BE2C (cell line): ENCODE data around the gene FGF19.

Experiments used
- DNase-seq: peaks from one replicate; pipeline ENCODE4 v3.0.0-alpha.2; 2020
- H3K27me3 ChIP-seq: fragments of 250-450 bp; sonication (Bioruptor Pico); 2 replicates; pipeline ENCODE4 v1.5.1; 2020; ENCODE audit warnings: mild to moderate bottlenecking
- H3K36me3 ChIP-seq: fragments of 250-450 bp; sonication (Bioruptor Pico); 2 replicates; pipeline ENCODE4 v1.5.1; 2020; ENCODE audit warnings: mild to moderate bottlenecking
- H3K4me1 ChIP-seq: fragments of 250-450 bp; sonication (Bioruptor Pico); 2 replicates; pipeline ENCODE4 v1.5.1; 2020
- H3K4me3 ChIP-seq: 2 replicates; pipeline ENCODE4 v1.5.1; 2011; ENCODE audit warnings: low read depth, low read length
- H3K9me3 ChIP-seq: fragments of 250-450 bp; sonication (Bioruptor Pico); 2 replicates; pipeline ENCODE4 v1.5.1; 2020
- CTCF ChIP-seq: IDR thresholded peaks from 2 replicates; pipeline ENCODE4 v1.5.1; 2012; ENCODE audit warnings: mild to moderate bottlenecking, low read depth, low read length

The FGF19 gene

GRCh38 chr11:69705901-69706787, 2.3 kb upstream of the FGF19 start:
- H3K27me3 ChIP-seq: peaks cover 4% of the 10 kb centered on the region; the same call in 1 of the 2 replicates
- no peaks in the 10 kb centered on the region for H3K36me3 ChIP-seq
- H3K4me3 ChIP-seq: no peak overlapping the region
- no peaks in the 10 kb centered on the region for H3K9me3 ChIP-seq
- no peak for TF ChIP-seq CTCF
- H3K4me1 ChIP-seq: peaks cover 2% of the 10 kb centered on the region; the same call in 1 of the 2 replicates
- no peak for DNase-seq

DNA sequence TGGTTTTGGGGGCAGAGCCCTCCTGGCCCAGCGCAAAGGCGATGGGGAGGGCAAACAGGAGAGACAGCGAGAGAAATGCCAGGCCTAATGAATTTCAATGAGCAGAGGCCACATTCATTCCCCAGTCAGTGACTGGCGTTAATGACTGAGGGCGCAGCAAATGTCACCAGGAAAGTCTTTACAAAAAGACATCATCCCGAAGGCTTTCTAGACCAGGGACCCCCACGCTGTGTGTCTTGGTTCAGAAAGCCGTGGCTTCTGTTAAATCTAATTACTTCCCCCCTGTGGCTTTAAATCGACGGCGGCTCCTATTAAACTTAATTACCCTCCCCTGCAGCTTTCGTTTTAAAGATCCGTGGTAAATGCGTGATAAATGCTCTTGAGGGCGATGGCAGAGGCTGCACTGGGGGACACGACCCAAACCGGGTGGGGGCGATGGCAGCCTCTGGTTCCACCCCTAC, 1.6 kb upstream of the FGF19 start:
- TF ChIP-seq CTCF: no peak
- no peak for DNase-seq
- Histone ChIP-seq H3K27me3 (peaks cover 4% of the 10 kb centered on the region; the same call in 1 of the 2 replicates), H3K9me3 (no peaks in the 10 kb centered on the region), H3K4me3 (peak overlapping the region; percentile 58), H3K36me3 (no peaks in the 10 kb centered on the region), H3K4me1 (peaks cover 7% of the 10 kb centered on the region)

GRCh38 chr11:69704508-69705253, 859 bp upstream of the FGF19 start:
- Histone ChIP-seq H3K36me3 (no peaks in the 10 kb centered on the region), H3K9me3 (no peaks in the 10 kb centered on the region), H3K4me3 (peak overlapping the region; percentile 58), H3K27me3 (peaks cover 4% of the 10 kb centered on the region; the same call in 1 of the 2 replicates), H3K4me1 (peaks cover 12% of the 10 kb centered on the region)
- peak; percentile 64 for TF ChIP-seq CTCF
- peak; percentile 77 for DNase-seq

DNA sequence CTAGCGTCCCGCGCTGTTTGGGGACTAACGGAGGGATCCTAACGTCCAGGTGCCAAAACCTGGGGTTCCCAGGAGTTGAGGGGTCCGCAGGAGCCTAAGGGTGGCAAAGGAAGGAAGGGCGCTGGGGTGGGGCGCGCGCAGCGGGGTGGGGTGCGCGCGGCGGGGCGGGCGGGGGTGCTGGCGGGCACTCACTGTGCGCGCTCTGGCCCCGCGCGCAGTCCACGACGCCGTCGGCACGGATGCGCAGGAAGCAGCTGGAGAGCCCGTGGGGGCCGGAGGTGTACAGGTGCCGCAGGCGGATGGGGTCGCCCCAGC, 412 bp downstream of the FGF19 start:
- Histone ChIP-seq H3K4me3 (no peak overlapping the region), H3K27me3 (peaks cover 4% of the 10 kb centered on the region; the same call in 1 of the 2 replicates), H3K4me1 (peaks cover 25% of the 10 kb centered on the region), H3K36me3 (no peaks in the 10 kb centered on the region), H3K9me3 (no peaks in the 10 kb centered on the region)
- TF ChIP-seq CTCF: no peak
- no peak for DNase-seq

DNA sequence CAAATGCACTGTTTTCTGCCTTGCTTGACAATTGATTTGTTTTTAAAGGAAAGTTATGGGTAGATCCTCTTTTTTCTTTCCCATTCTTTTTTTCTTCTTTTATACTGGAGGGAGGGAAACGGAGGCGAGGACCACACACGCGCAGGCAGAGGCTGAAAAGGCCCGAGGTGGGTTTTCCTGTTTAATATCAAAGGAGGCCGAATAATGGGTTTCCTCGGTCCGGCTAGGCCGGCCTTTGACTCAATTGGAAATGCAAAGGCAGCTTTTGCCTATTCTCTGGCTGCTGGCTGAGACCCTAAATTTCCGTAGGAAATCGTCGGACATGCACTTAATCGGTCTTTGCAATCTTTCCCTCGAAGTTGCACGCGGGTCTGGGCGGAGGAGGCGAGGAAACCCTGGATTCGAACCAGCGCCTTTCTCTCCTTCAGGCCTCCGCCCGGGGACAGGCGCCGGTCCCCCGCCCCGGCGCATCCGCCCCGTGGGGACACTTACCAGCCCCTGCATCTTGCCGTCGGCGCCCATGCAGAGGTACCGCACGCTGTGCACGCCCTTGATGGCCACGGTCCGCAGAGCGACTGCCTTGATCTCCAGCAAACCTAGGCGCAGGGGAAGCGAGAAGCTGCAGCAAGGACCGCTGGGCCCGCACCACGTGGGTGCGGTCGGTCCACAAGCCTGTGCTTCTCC, 911 bp downstream of the FGF19 start:
- TF ChIP-seq CTCF: no peak
- H3K9me3 ChIP-seq: no peaks in the 10 kb centered on the region

More for the DNA sequence above, 911 bp downstream of the FGF19 start:
- Histone ChIP-seq H3K36me3 (no peaks in the 10 kb centered on the region), H3K4me1 (peaks cover 27% of the 10 kb centered on the region), H3K4me3 (no peak overlapping the region), H3K27me3 (peaks cover 4% of the 10 kb centered on the region; the same call in 1 of the 2 replicates)
- DNase-seq: no peak
